ENCODE results near the gene CGB2. TPM values are rescaled to one million over a fixed set of nuclear protein-coding genes. Genes with fewer than 3 reads are reported as not detected.
A peak's percentile ranks its signal among the peaks of the same experiment; 100 is the strongest.
"Not testable (repeated sequence)": the region's sequence is repeated elsewhere in the genome, so short reads cannot be mapped to it uniquely, and the experiment has no call there.

The CGB2 gene
- total RNA-seq (2014; rRNA removed; shearing (Covaris generic)), result 0.71 TPM in 1 of 2 replicates, not detected in the other
- polyA plus RNA-seq (2015; cell fraction: cytosol; rRNA removed), result 0.28 TPM in 1 of 2 replicates, not detected in the other
- 0.35 TPM in 1 of 2 replicates, not detected in the other for polyA plus RNA-seq (2015; cell fraction: nucleus; rRNA removed)

GRCh38 chr19:49031642-49032301 is at the start of gene CGB2:
CGB2 (plus strand) TSS chr19:49031890; CDS start chr19:49032096, 206 bp downstream.
- not testable (repeated sequence) for DNase-seq (ENCODE audit: low read depth)

- no peak for DNase-seq (ENCODE audit: low read depth)
Observed at GRCh38 chr19:48982280-48982679, 49.4 kb upstream of the CGB2 start.

GRCh38 chr19:48985711-48986110 is 46.0 kb upstream of the CGB2 start:
- no peak for DNase-seq (ENCODE audit: low read depth)

- DNase-seq (ENCODE audit: low read depth), result no peak
Observed at GRCh38 chr19:48986211-48986610, 45.5 kb upstream of the CGB2 start.

GRCh38 chr19:48987323-48987722 is 44.4 kb upstream of the CGB2 start:
- no peak for DNase-seq (ENCODE audit: low read depth)

GRCh38 chr19:48988286-48988685 is 43.4 kb upstream of the CGB2 start:
- DNase-seq (ENCODE audit: low read depth), result no peak

- no peak for DNase-seq (ENCODE audit: low read depth)
Observed at GRCh38 chr19:48988860-48989259, 42.8 kb upstream of the CGB2 start.

GRCh38 chr19:48989701-48990291 is 41.9 kb upstream of the CGB2 start:
- no peak for DNase-seq (ENCODE audit: low read depth)

- no peak for DNase-seq (ENCODE audit: low read depth)
Observed at GRCh38 chr19:48990400-48990799, 41.3 kb upstream of the CGB2 start.

- no peak for DNase-seq (ENCODE audit: low read depth)
Observed at GRCh38 chr19:48991011-48991609, 40.6 kb upstream of the CGB2 start.

- DNase-seq (ENCODE audit: low read depth), result peak; percentile 81
Observed at GRCh38 chr19:48991873-48992580, 39.7 kb upstream of the CGB2 start.

GRCh38 chr19:48992581-48993174 is 39.0 kb upstream of the CGB2 start:
- DNase-seq (ENCODE audit: low read depth), result no peak

GRCh38 chr19:48993175-48994034 is 38.3 kb upstream of the CGB2 start, which contains the start of the genes GYS1 and RUVBL2:
GYS1 (minus strand) TSS chr19:48993309; CDS start chr19:48993112, 197 bp downstream.
RUVBL2 (plus strand) TSS chr19:48993887; CDS start chr19:48993912, 25 bp downstream.
- DNase-seq (ENCODE audit: low read depth), result peak; percentile 100

GRCh38 chr19:48994035-48994386 is 37.7 kb upstream of the CGB2 start:
- DNase-seq (ENCODE audit: low read depth), result no peak

GRCh38 chr19:48997972-48998371 is 33.7 kb upstream of the CGB2 start:
- DNase-seq (ENCODE audit: low read depth), result peak; percentile 61

- peak; percentile 54 for DNase-seq (ENCODE audit: low read depth)
Observed at GRCh38 chr19:48999481-49000325, 32.0 kb upstream of the CGB2 start.

GRCh38 chr19:49004133-49004532 is 27.6 kb upstream of the CGB2 start:
- DNase-seq (ENCODE audit: low read depth), result no peak

- no peak for DNase-seq (ENCODE audit: low read depth)
Observed at GRCh38 chr19:49004964-49005614, 26.6 kb upstream of the CGB2 start.

GRCh38 chr19:49006905-49007304 is 24.8 kb upstream of the CGB2 start:
- no peak for DNase-seq (ENCODE audit: low read depth)
